Astrocyte (in vitro differentiated cells and primary cell): ENCODE data around the gene PDZD7. TPM values are rescaled to one million over a fixed set of nuclear protein-coding genes. Genes with fewer than 3 reads are reported as not detected.

Experiments used
- DNase-seq: peaks from one replicate; pipeline ENCODE4 v3.0.0-alpha.2; 2010; ENCODE audit warnings: low read depth
- FAIRE-seq: peaks from 2 replicates; lab custom pipeline; 2011; peaks lifted over from hg19 to GRCh38; lab: Jason Lieb, UNC
- H2AFZ ChIP-seq: 2 replicates; pipeline ENCODE4 v1.6.0; 2012; ENCODE audit warnings: low read depth, low read length, inconsistent platforms
- H3K27ac ChIP-seq: 2 replicates; pipeline ENCODE4 v1.5.1; 2011; ENCODE audit warnings: low read depth, low read length, inconsistent platforms
- H3K27me3 ChIP-seq: 2 replicates; pipeline ENCODE4 v1.6.0; 2011; ENCODE audit warnings: low read length, inconsistent platforms; ENCODE audit not compliant: insufficient read depth
- H3K36me3 ChIP-seq: 2 replicates; pipeline ENCODE4 v1.5.1; 2011; ENCODE audit warnings: low read length, inconsistent platforms; ENCODE audit not compliant: insufficient read depth
- H3K4me1 ChIP-seq: 2 replicates; pipeline ENCODE4 v1.5.1; 2011; ENCODE audit warnings: low read length, inconsistent platforms; ENCODE audit not compliant: insufficient read depth
- H3K4me2 ChIP-seq: 2 replicates; pipeline ENCODE4 v1.6.0; 2012; ENCODE audit warnings: low read length, inconsistent platforms
- H3K4me3 ChIP-seq: 2 replicates; pipeline ENCODE4 v1.5.1; 2011; ENCODE audit warnings: low read depth, mild to moderate bottlenecking, low read length, inconsistent platforms; ENCODE audit not compliant: insufficient read depth
- H3K79me2 ChIP-seq: 2 replicates; pipeline ENCODE4 v1.6.0; 2012; ENCODE audit warnings: mild to moderate bottlenecking, low read length, inconsistent platforms; ENCODE audit not compliant: insufficient read depth
- H3K9ac ChIP-seq: 2 replicates; pipeline ENCODE4 v1.6.0; 2012; ENCODE audit warnings: mild to moderate bottlenecking, low read length, inconsistent platforms
- H3K9me3 ChIP-seq: 2 replicates; pipeline ENCODE4 v1.5.1; 2012; ENCODE audit warnings: low read depth, mild to moderate bottlenecking, low read length, inconsistent platforms; ENCODE audit not compliant: insufficient read depth
- H4K20me1 ChIP-seq: 2 replicates; pipeline ENCODE4 v1.6.0; 2012; ENCODE audit warnings: low read length, inconsistent platforms; ENCODE audit not compliant: insufficient read depth
- H3K27ac Mint-ChIP-seq: one replicate; pipeline ENCODE4 v1.8.0; 2021; ENCODE audit warnings: mild to moderate bottlenecking, mixed read lengths; ENCODE audit not compliant: unreplicated experiment
- H3K27me3 Mint-ChIP-seq: one replicate; pipeline ENCODE4 v1.8.0; 2021; ENCODE audit warnings: low read depth, mixed read lengths; ENCODE audit not compliant: unreplicated experiment
- H3K36me3 Mint-ChIP-seq: one replicate; pipeline ENCODE4 v1.8.0; 2021; ENCODE audit warnings: low read depth, mixed read lengths; ENCODE audit not compliant: unreplicated experiment
- H3K4me1 Mint-ChIP-seq: one replicate; pipeline ENCODE4 v1.8.0; 2021; ENCODE audit warnings: low read depth, mixed read lengths; ENCODE audit not compliant: unreplicated experiment
- H3K4me3 Mint-ChIP-seq: one replicate; pipeline ENCODE4 v1.8.0; 2021; ENCODE audit warnings: mild to moderate bottlenecking, moderate library complexity, mixed read lengths; ENCODE audit not compliant: unreplicated experiment
- H3K9me3 Mint-ChIP-seq: one replicate; pipeline ENCODE4 v1.8.0; 2021; ENCODE audit warnings: mild to moderate bottlenecking, mixed read lengths; ENCODE audit not compliant: unreplicated experiment
- EZH2 ChIP-seq: IDR thresholded peaks from 2 replicates; pipeline ENCODE4 v1.6.1; 2012; ENCODE audit warnings: mild to moderate bottlenecking, low read length, inconsistent platforms; ENCODE audit not compliant: insufficient read depth
- total RNA-seq: library from RNA; stranded (reverse); gene quantifications from 2 replicates; pipeline ENCODE4 v1.2.1, GENCODE V29; 2021
- TF ChIP-seq, protein P1 (sequence below): IDR thresholded peaks from 2 replicates; pipeline ENCODE4 v1.5.1; 2011; ENCODE audit warnings: low read depth, mild to moderate bottlenecking, inconsistent platforms, low read length, moderate library complexity; ENCODE audit not compliant: insufficient read depth

The PDZD7 gene
- total RNA-seq, 1 donor from 2014 or later: 4.5 TPM

- Mint-ChIP-seq H3K36me3 (no peaks in the 10 kb centered on the region), H3K9me3 (no peaks in the 10 kb centered on the region), H3K4me3 (peak overlapping the region; percentile 77), H3K27ac (no peak overlapping the region), H3K27me3 (no peaks in the 10 kb centered on the region), H3K4me1 (peaks cover 10% of the 10 kb centered on the region)
- Histone ChIP-seq H3K9me3 (no peaks in the 10 kb centered on the region), H3K27me3 (no peaks in the 10 kb centered on the region), H3K4me1 (peaks cover 8% of the 10 kb centered on the region), H3K9ac (peak overlapping the region; percentile 72), H3K27ac (no peak overlapping the region), H3K4me3 (no peak overlapping the region), H3K4me2 (peak overlapping the region; percentile 96), H3K36me3 (peaks cover 6% of the 10 kb centered on the region), H2AFZ (peak overlapping the region; percentile 88), H4K20me1 (no peaks in the 10 kb centered on the region), H3K79me2 (no peaks in the 10 kb centered on the region)
- TF ChIP-seq, protein P1, sequence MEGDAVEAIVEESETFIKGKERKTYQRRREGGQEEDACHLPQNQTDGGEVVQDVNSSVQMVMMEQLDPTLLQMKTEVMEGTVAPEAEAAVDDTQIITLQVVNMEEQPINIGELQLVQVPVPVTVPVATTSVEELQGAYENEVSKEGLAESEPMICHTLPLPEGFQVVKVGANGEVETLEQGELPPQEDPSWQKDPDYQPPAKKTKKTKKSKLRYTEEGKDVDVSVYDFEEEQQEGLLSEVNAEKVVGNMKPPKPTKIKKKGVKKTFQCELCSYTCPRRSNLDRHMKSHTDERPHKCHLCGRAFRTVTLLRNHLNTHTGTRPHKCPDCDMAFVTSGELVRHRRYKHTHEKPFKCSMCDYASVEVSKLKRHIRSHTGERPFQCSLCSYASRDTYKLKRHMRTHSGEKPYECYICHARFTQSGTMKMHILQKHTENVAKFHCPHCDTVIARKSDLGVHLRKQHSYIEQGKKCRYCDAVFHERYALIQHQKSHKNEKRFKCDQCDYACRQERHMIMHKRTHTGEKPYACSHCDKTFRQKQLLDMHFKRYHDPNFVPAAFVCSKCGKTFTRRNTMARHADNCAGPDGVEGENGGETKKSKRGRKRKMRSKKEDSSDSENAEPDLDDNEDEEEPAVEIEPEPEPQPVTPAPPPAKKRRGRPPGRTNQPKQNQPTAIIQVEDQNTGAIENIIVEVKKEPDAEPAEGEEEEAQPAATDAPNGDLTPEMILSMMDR: no peak
- no peak for TF ChIP-seq EZH2
- DNase-seq (no peak), FAIRE-seq (no peak)
Measured at GRCh38 chr10:100970076-100970913, 60.6 kb downstream of the PDZD7 start.

DNA sequence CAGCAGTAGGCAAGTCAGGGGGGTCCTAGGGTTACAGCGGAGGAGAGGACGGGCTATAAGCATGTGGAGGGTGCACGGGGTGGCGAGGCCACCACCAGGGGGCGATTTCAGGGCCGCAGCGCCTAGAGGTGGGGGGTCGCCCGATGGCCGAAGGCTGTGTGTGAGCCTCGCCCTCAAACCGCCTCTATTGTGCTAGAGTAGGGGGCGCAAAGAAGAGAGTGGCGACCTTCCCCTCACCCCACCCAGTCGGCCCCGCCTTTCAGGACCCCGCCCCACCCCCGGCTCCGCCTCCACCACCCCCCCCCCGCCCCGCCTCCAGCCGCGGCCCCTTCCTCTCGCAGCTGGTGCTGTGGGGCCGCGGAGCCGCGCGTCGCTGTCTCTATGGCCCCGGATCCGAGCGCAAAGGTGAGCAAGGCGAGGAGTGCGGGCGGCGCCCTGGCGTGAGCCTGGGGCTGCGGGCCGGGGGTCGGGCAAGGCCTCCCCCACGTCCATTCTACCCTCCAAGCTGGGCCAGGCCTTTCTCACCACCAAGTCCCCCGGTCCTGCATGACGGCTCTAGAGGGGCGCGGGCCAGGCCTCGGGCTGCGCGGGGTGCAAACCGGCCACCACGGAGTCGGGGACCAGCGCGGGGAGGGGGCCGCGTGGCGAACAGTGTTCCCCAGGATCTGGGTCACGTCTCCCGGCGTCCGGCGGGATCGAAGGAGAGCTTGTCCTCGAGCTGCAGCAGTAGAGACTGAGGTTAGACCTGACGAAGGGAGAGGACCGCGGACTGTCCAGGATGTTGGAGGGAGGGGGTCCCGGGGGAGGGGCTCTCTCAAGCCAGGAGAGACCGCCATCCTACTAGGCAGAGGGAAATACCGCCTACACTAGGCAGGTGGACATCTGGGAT, 61.5 kb downstream of the PDZD7 start, which contains the start of gene SEMA4G:
TSS of gene SEMA4G (plus strand) at position 318 of the 889 bp plus-strand sequence. CDS start 3,409 bp downstream, outside the sequence.
- Mint-ChIP-seq H3K27me3 (no peaks in the 10 kb centered on the region), H3K9me3 (no peaks in the 10 kb centered on the region), H3K4me3 (peak within 1 kb of the TSS; percentile 80), H3K27ac (no peak within 1 kb of the TSS), H3K36me3 (no peaks in the 10 kb centered on the region), H3K4me1 (peaks cover 10% of the 10 kb centered on the region)
- Histone ChIP-seq H3K27me3 (no peaks in the 10 kb centered on the region), H2AFZ (peak within 1 kb of the TSS; percentile 88), H3K9me3 (no peaks in the 10 kb centered on the region), H3K4me1 (peaks cover 8% of the 10 kb centered on the region), H3K4me2 (peak within 1 kb of the TSS; percentile 96), H3K4me3 (peak within 1 kb of the TSS; percentile 72), H3K36me3 (peaks cover 10% of the 10 kb centered on the region), H3K79me2 (no peaks in the 10 kb centered on the region), H3K27ac (no peak within 1 kb of the TSS), H3K9ac (peak within 1 kb of the TSS; percentile 72), H4K20me1 (no peaks in the 10 kb centered on the region)
- FAIRE-seq: no peak
- TF ChIP-seq EZH2: peak; percentile 42
- TF ChIP-seq, protein P1: peak; percentile 48
- no peak for DNase-seq
